Astrocyte (in vitro differentiated cells and primary cell): ENCODE measurements around the gene CTIF.

Experiments
- EZH2 ChIP-seq: IDR thresholded peaks from 2 replicates; pipeline ENCODE4 v1.6.1; 2012; ENCODE audit warnings: mild to moderate bottlenecking, low read length, inconsistent platforms; ENCODE audit not compliant: insufficient read depth
- TF ChIP-seq, protein P1 (sequence below): IDR thresholded peaks from 2 replicates; pipeline ENCODE4 v1.5.1; 2011; ENCODE audit warnings: low read depth, mild to moderate bottlenecking, inconsistent platforms, low read length, moderate library complexity; ENCODE audit not compliant: insufficient read depth

DNA sequence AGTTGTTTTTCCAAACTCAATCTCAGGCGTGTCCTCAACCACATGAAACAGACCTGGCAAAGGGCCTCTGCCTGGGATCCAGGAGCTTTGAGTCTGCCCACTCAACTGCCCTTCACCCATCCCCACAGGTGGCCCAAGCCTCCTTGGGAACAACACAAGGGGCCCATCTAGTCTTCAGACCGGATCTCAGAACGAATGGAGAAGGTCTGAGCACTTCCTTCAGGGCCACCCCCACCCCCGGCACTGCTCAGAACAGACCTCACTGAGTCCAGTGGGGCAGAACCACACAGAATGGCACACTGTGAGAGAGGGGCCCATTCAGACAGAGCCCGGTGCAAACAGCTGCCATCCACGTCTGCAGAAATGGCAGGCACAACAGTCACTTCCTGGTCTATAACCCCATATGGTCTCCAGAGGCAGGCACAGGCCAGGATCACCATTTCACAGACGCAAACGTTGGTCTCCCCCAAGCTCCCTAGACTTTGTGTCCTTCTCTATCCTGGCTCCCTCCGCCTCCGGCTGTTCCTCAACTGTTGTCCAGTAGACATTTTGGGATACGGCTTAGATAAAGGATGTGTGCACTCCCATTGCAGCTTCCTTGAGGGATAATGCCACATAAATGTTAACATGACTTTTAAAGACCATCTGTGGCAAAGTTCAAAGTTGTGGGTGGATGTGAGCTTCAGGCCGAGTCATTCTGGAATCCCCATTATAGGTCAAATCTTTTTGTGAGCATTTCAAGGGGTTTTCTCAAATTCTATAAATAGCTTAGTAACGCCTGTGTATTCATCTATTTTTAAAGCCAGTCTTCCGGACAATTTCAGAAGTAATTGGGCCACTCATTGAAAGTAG lies 262.3 kb downstream of the CTIF start:
- TF ChIP-seq, protein P1, sequence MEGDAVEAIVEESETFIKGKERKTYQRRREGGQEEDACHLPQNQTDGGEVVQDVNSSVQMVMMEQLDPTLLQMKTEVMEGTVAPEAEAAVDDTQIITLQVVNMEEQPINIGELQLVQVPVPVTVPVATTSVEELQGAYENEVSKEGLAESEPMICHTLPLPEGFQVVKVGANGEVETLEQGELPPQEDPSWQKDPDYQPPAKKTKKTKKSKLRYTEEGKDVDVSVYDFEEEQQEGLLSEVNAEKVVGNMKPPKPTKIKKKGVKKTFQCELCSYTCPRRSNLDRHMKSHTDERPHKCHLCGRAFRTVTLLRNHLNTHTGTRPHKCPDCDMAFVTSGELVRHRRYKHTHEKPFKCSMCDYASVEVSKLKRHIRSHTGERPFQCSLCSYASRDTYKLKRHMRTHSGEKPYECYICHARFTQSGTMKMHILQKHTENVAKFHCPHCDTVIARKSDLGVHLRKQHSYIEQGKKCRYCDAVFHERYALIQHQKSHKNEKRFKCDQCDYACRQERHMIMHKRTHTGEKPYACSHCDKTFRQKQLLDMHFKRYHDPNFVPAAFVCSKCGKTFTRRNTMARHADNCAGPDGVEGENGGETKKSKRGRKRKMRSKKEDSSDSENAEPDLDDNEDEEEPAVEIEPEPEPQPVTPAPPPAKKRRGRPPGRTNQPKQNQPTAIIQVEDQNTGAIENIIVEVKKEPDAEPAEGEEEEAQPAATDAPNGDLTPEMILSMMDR: no peak
- no peak for TF ChIP-seq EZH2
